Esophagus (tissue), 2 donors: ENCODE data around the gene TAB2. TPM values are rescaled to one million over a fixed set of nuclear protein-coding genes. Genes with fewer than 3 reads are reported as not detected.
"Not testable (repeated sequence)": the region's sequence is repeated elsewhere in the genome, so short reads cannot be mapped to it uniquely, and the experiment has no call there.

ENCODE experiments used
- H3K27ac ChIP-seq, 2 donors: one replicate each; pipeline ENCODE4 v1.5.1; 2013; ENCODE audit warnings: low read depth in 2 of 2, mild to moderate bottlenecking in 2 of 2, inconsistent platforms in 1 of 2, low read length in 1 of 2, moderate library complexity in 1 of 2
- H3K27me3 ChIP-seq, 2 donors: one replicate each; pipeline ENCODE4 v1.6.1; 2013; ENCODE audit warnings: low read length in 2 of 2, control low read depth in 1 of 2, mild to moderate bottlenecking in 1 of 2; ENCODE audit not compliant: insufficient read depth in 2 of 2, control insufficient read depth in 1 of 2
- H3K36me3 ChIP-seq, 2 donors: one replicate each; pipeline ENCODE4 v1.6.1; 2013; ENCODE audit warnings: low read length in 1 of 2; ENCODE audit not compliant: control insufficient read depth in 2 of 2, insufficient read depth in 2 of 2
- H3K4me1 ChIP-seq, 2 donors: one replicate each; pipeline ENCODE4 v1.6.1; 2013; ENCODE audit warnings: low read length in 1 of 2; ENCODE audit not compliant: control insufficient read depth in 2 of 2, insufficient read depth in 2 of 2
- H3K4me3 ChIP-seq, 2 donors: one replicate each; pipeline ENCODE4 v1.5.1; 2013; ENCODE audit warnings: low read length in 2 of 2, mild to moderate bottlenecking in 2 of 2, low read depth in 1 of 2, moderate library complexity in 1 of 2
- H3K9me3 ChIP-seq, 2 donors: one replicate each; pipeline ENCODE4 v1.6.1; 2013; ENCODE audit warnings: mild to moderate bottlenecking in 2 of 2, low read depth in 1 of 2, low read length in 1 of 2, moderate library complexity in 1 of 2; ENCODE audit not compliant: control insufficient read depth in 2 of 2, insufficient read depth in 1 of 2
- WGBS, 2 donors: extraction: QIAGEN DNeasy Blood & Tissue Kit; methylation state at CpG; one replicate each; pipeline ENCODE4 v1.1.7; 2013; 5-methylcytosine and 5-hydroxymethylcytosine counted together
- polyA plus RNA-seq, 2 donors: library from polyadenylated mRNA; stranded (reverse); fragments of 200-250 nt; gene quantifications; one replicate each; pipeline ENCODE4 v1.2.3, GENCODE V29; 2013
- donor health status: healthy with polysubstance abuse.
- donor health status: Bipolar disorder and iron deficiency.

The TAB2 gene
- polyA plus RNA-seq, 2 donors: 18.5 to 18.6 TPM

DNA sequence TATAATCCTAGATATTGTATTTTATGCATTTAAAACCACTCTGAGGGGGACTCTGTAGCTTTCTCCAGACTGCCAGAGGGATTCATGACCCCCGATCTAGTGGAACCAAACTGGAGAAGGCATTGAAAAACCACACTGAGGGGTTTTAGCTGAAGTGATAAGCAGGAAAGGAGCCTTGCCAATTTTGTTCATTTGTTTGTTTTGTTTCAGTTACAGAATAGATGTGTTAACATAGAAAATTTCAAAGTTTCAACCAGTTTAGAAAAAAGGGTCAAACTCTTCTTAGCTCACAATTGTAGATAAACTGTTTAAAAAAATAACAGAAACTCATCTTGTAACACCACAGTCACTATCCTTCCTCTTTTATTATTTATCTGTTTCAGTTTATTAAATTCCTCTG lies 19.8 kb downstream of the TAB2 start:
- Histone ChIP-seq H3K9me3 (no peaks in the 10 kb centered on the region), H3K36me3 (no peaks in the 10 kb centered on the region), H3K4me1 (no peaks in the 10 kb centered on the region), H3K27ac (no peak overlapping the region), H3K4me3 (no peak overlapping the region), H3K27me3 (no peaks in the 10 kb centered on the region)
- 65 to 75% methylated on average over 1 of the region's 1 CpG for WGBS, 2 donors

GRCh38 chr6:149340200-149340599 lies 22.7 kb downstream of the TAB2 start:
- 77 to 80% methylated on average over 4 of the region's 4 CpGs for WGBS, 2 donors
- Histone ChIP-seq H3K4me3 (no peak overlapping the region), H3K27me3 (no peaks in the 10 kb centered on the region), H3K4me1 (no peaks in the 10 kb centered on the region), H3K9me3 (no peaks in the 10 kb centered on the region), H3K36me3 (no peaks in the 10 kb centered on the region), H3K27ac (no peak overlapping the region)

- Histone ChIP-seq H3K9me3 (no peaks in the 10 kb centered on the region), H3K4me3 (no peak overlapping the region), H3K27me3 (no peaks in the 10 kb centered on the region), H3K36me3 (no peaks in the 10 kb centered on the region), H3K4me1 (no peaks in the 10 kb centered on the region), H3K27ac (no peak overlapping the region)
- 45 to 54% methylated on average over 1 of the region's 1 CpG for WGBS, 2 donors
Observed at GRCh38 chr6:149342525-149342924, 25.0 kb downstream of the TAB2 start.

GRCh38 chr6:149343501-149343900 lies 26.0 kb downstream of the TAB2 start:
- no peak overlapping the region for H3K27ac ChIP-seq
- H3K27me3 ChIP-seq: no peaks in the 10 kb centered on the region
- no peaks in the 10 kb centered on the region for H3K9me3 ChIP-seq
- no peak overlapping the region for H3K4me3 ChIP-seq
- no peaks in the 10 kb centered on the region for H3K4me1 ChIP-seq
- WGBS, 2 donors: 95 to 96% methylated on average over 1 of the region's 1 CpG
- no peaks in the 10 kb centered on the region for H3K36me3 ChIP-seq

DNA sequence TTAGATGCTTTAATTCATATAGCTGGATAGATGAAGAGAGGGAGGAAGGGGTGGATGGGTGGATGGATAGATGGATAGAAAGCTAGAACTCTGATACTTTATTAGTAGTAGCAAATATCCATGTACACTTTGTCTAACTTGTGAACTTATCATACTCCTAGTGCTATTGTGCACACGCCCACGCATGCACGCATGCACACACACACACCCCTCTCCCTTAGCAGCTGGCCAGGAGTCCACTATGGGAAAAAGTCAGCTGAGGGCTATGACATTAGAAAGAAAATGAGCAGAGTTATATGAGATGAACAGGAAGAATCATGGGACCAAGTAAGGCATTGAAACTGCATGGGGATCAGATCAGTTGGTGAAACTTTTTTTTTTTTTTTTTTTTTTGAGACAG lies 28.6 kb downstream of the TAB2 start:
- no peak overlapping the region for H3K4me3 ChIP-seq
- H3K36me3 ChIP-seq: no peaks in the 10 kb centered on the region
- no peak overlapping the region for H3K27ac ChIP-seq
- no peaks in the 10 kb centered on the region for H3K4me1 ChIP-seq
- WGBS, 2 donors: 89 to 93% methylated on average over 3 of the region's 3 CpGs
- no peaks in the 10 kb centered on the region for H3K9me3 ChIP-seq
- H3K27me3 ChIP-seq: no peaks in the 10 kb centered on the region

DNA sequence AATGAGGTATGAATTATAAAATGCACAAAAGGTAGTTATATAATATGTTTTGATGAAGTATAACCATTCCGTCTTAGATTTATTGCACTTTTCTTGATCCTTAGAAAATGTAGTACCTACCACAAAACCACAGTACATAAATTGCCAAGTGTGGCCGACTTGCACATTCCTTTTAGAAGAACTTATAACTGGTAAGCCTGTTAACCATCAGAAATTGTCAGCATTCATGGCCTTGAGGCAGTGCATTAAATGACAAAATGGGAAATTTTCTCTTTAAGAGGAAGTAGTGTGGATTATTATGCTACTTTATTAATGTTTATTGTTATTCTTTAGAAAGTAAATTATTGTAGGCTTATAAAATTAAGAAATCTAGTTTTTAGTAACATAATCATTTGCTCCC lies 29.6 kb downstream of the TAB2 start:
- Histone ChIP-seq H3K36me3 (no peaks in the 10 kb centered on the region), H3K27ac (no peak overlapping the region), H3K4me3 (no peak overlapping the region), H3K27me3 (no peaks in the 10 kb centered on the region), H3K4me1 (no peaks in the 10 kb centered on the region), H3K9me3 (no peaks in the 10 kb centered on the region)
- 71 to 75% methylated on average over 2 of the region's 2 CpGs for WGBS, 2 donors

DNA sequence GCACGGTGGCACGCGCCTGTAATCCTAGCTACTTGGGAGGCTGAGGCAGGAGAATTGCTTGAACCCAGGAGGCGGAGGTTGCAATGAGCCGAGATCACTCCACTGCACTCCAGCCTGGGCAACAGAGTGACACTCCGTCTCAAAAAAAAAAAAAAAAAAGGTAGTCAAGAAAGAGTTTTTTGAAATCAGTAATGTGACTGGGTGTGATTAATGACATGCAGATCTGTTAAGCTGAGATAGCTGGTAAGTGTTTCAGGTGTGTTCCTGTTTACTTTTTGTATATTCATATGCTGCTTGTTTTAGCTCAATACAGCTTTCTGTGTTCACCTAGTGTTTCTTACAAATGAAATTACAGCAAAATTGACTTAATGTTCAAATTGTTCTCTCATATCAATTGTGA lies 31.8 kb downstream of the TAB2 start:
- H3K36me3 ChIP-seq, H3K9me3 ChIP-seq, H3K27me3 ChIP-seq, H3K4me1 ChIP-seq, H3K4me3 ChIP-seq, H3K27ac ChIP-seq: not testable (repeated sequence)
- WGBS, 2 donors: 95 to 98% methylated on average over 6 of the region's 6 CpGs

- Histone ChIP-seq H3K9me3 (no peaks in the 10 kb centered on the region), H3K4me3 (no peak overlapping the region), H3K4me1 (no peaks in the 10 kb centered on the region), H3K27ac (no peak overlapping the region), H3K27me3 (no peaks in the 10 kb centered on the region), H3K36me3 (no peaks in the 10 kb centered on the region)
- 71 to 91% methylated on average over 2 of the region's 2 CpGs for WGBS, 2 donors
Observed at GRCh38 chr6:149354009-149354408, 36.5 kb downstream of the TAB2 start.

- H3K36me3 ChIP-seq: no peaks in the 10 kb centered on the region
- WGBS, 2 donors: 83 to 89% methylated on average over 6 of the region's 6 CpGs
- H3K27ac ChIP-seq: no peak overlapping the region
- peaks cover 3 to 4% of the 10 kb centered on the region in 2 donors for H3K4me1 ChIP-seq
- no peak overlapping the region for H3K4me3 ChIP-seq
- no peaks in the 10 kb centered on the region for H3K9me3 ChIP-seq
- no peaks in the 10 kb centered on the region for H3K27me3 ChIP-seq
Observed at GRCh38 chr6:149356081-149356750, 38.7 kb downstream of the TAB2 start.

GRCh38 chr6:149357726-149358538 lies 40.4 kb downstream of the TAB2 start:
- Histone ChIP-seq H3K27ac (no peak overlapping the region), H3K4me1 (peaks cover 3 to 5% of the 10 kb centered on the region in 2 donors), H3K36me3 (no peaks in the 10 kb centered on the region), H3K4me3 (no peak overlapping the region), H3K9me3 (no peaks in the 10 kb centered on the region), H3K27me3 (no peaks in the 10 kb centered on the region)
- 90 to 91% methylated on average over 17 of the region's 17 CpGs for WGBS, 2 donors
